SK-N-SH (cell line): ENCODE results near the gene SS18. TPM values are rescaled to one million over a fixed set of nuclear protein-coding genes. Genes with fewer than 3 reads are reported as not detected.

Experiments used
- CTCF ChIA-PET: fragments of 300-600, 350-600 bp; formaldehyde crosslinking; extraction: SDS; loops from one replicate; lab custom pipeline; 2021; lab: Yijun Ruan, JAX
- POLR2A ChIA-PET: fragments of 350-600 bp; sonication (Branson Sonifier 250); formaldehyde crosslinking; extraction: SDS; loops from one replicate; lab custom pipeline; 2020; ENCODE audit warnings: antibody characterized with exemption, inconsistent platforms; lab: Yijun Ruan, JAX
- DNase-seq: peaks from one replicate; pipeline ENCODE4 v3.0.0; 2012
- H2AFZ ChIP-seq: fragments of 200-600 bp; sonication (generic); 2 replicates; pipeline ENCODE4 v1.8.1; 2016; ENCODE audit warnings: antibody characterized with exemption, mild to moderate bottlenecking, low read depth
- H3F3A ChIP-seq: fragments of 200-600 bp; sonication (generic); replicated peaks from 2 replicates; pipeline ENCODE3; 2016; ENCODE audit warnings: antibody characterized with exemption, mild to moderate bottlenecking; ENCODE audit not compliant: insufficient read depth
- H3K27ac ChIP-seq, 2 experiments: fragments of 200-500 bp in 1 of 2; fragments of 200-600 bp in 1 of 2; sonication (Bioruptor generic) in 1 of 2; sonication (generic), shearing (Covaris generic) in 1 of 2; 2 replicates each; pipeline versions ENCODE4 v1.5.1 to v1.6.1; 2014 to 2016; ENCODE audit warnings: low read depth in 2 of 2, inconsistent platforms in 1 of 2, low read length in 1 of 2, mild to moderate bottlenecking in 1 of 2, mixed read lengths in 1 of 2
- H3K27me3 ChIP-seq: fragments of 200-600 bp; sonication (generic), shearing (Covaris generic); 2 replicates; pipeline ENCODE4 v1.6.1; 2016; ENCODE audit warnings: mixed run types; ENCODE audit not compliant: insufficient read depth
- H3K36me3 ChIP-seq, 2 experiments: fragments of 200-500 bp in 1 of 2; fragments of 200-600 bp in 1 of 2; sonication (Bioruptor generic) in 1 of 2; sonication (generic) in 1 of 2; replicated peaks in 1 of 2; 2 replicates each; pipeline versions ENCODE3 to v1.5.1; 2014 to 2016; ENCODE audit warnings: low read length in 1 of 2, mild to moderate bottlenecking in 1 of 2; ENCODE audit not compliant: insufficient read depth in 2 of 2, control insufficient read depth in 1 of 2
- H3K4me1 ChIP-seq, 2 experiments: fragments of 200-500 bp in 1 of 2; fragments of 200-600 bp in 1 of 2; sonication (Bioruptor generic) in 1 of 2; sonication (generic), shearing (Covaris generic) in 1 of 2; 2 replicates each; pipeline versions ENCODE4 v1.5.1 to v1.6.1; 2014 to 2016; ENCODE audit warnings: low read depth in 1 of 2, low read length in 1 of 2, mixed run types in 1 of 2; ENCODE audit not compliant: insufficient read depth in 2 of 2, control insufficient read depth in 1 of 2
- H3K4me2 ChIP-seq: fragments of 200-600 bp; sonication (generic), shearing (Covaris generic); 2 replicates; pipeline ENCODE4 v1.6.1; 2017; ENCODE audit warnings: mixed run types
- H3K4me3 ChIP-seq, 2 experiments: fragments of 200-500 bp in 1 of 2; fragments of 200-600 bp in 1 of 2; sonication (Bioruptor generic) in 1 of 2; sonication (generic), shearing (Covaris generic) in 1 of 2; 2 replicates each; pipeline versions ENCODE4 v1.5.1 to v1.8.1; 2014 to 2016; ENCODE audit warnings: low read depth in 2 of 2, inconsistent platforms in 1 of 2, low read length in 1 of 2, mild to moderate bottlenecking in 1 of 2, mixed read lengths in 1 of 2, moderate library complexity in 1 of 2
- H3K79me2 ChIP-seq: fragments of 200-600 bp; sonication (generic); 2 replicates; pipeline ENCODE4 v1.8.1; 2017; ENCODE audit warnings: mild to moderate bottlenecking; ENCODE audit not compliant: insufficient read depth
- H3K9ac ChIP-seq: fragments of 200-600 bp; sonication (generic); 2 replicates; pipeline ENCODE4 v1.6.1; 2017; ENCODE audit warnings: mixed run types
- H3K9me2 ChIP-seq: fragments of 200-600 bp; sonication (generic); 2 replicates; pipeline ENCODE4 v1.6.1; 2017; ENCODE audit warnings: mixed run types
- H3K9me3 ChIP-seq: fragments of 200-600 bp; sonication (generic); 2 replicates; pipeline ENCODE4 v1.6.1; 2017; ENCODE audit warnings: mixed run types, mild to moderate bottlenecking, moderate library complexity
- H4K20me1 ChIP-seq: fragments of 200-600 bp; sonication (generic); 2 replicates; pipeline ENCODE4 v1.6.1; 2017; ENCODE audit warnings: mild to moderate bottlenecking, mixed run types; ENCODE audit not compliant: insufficient read depth
- CHD2 ChIP-seq: fragments of 150-350 bp; IDR thresholded peaks from 2 replicates; pipeline ENCODE4 v1.6.1; 2018; ENCODE audit warnings: low read length; ENCODE audit not compliant: partially characterized antibody
- ELF1 ChIP-seq: IDR thresholded peaks from 2 replicates; pipeline ENCODE4 v1.4.0; 2012
- EP300 ChIP-seq, 2 experiments: IDR thresholded peaks; 2 replicates each; pipeline versions ENCODE4 v1.4.0 to v1.6.1; 2012; ENCODE audit warnings: borderline replicate concordance in 1 of 2, low read depth in 1 of 2, low read length in 1 of 2
- GATA2 ChIP-seq: sonication (generic); formaldehyde crosslinking; IDR thresholded peaks from 2 replicates; pipeline ENCODE4 v1.5.0; 2020; ENCODE audit warnings: mild to moderate bottlenecking, missing genetic modification reagents
- JUND ChIP-seq: IDR thresholded peaks from 2 replicates; pipeline ENCODE4 v1.4.0; 2012
- MXI1 ChIP-seq: IDR thresholded peaks from 2 replicates; pipeline ENCODE4 v1.6.1; 2012; ENCODE audit warnings: mild to moderate bottlenecking, low read depth, low read length, improper control_type of control experiment
- NFIC ChIP-seq: IDR thresholded peaks from 2 replicates; pipeline ENCODE4 v1.4.0; 2012; ENCODE audit warnings: borderline replicate concordance
- NRF1 ChIP-seq: IDR thresholded peaks from 2 replicates; pipeline ENCODE4 v1.6.1; 2012; ENCODE audit warnings: low read depth, mild to moderate bottlenecking, low read length
- POLR2AphosphoS5 ChIP-seq: IDR thresholded peaks from 2 replicates; pipeline ENCODE4 v1.6.1; 2012; ENCODE audit warnings: low read depth, low read length
- RAD21 ChIP-seq: IDR thresholded peaks from 2 replicates; pipeline ENCODE4 v1.6.1; 2012; ENCODE audit warnings: mild to moderate bottlenecking, low read length
- SIN3A ChIP-seq: IDR thresholded peaks from 2 replicates; pipeline ENCODE4 v1.6.1; 2012; ENCODE audit warnings: low read depth, mild to moderate bottlenecking, low read length, moderate library complexity, borderline replicate concordance
- TCF12 ChIP-seq: IDR thresholded peaks from 2 replicates; pipeline ENCODE4 v1.4.0; 2012
- USF1 ChIP-seq: IDR thresholded peaks from 2 replicates; pipeline ENCODE4 v1.4.0; 2012; ENCODE audit warnings: low read depth, borderline replicate concordance
- ZBTB33 ChIP-seq: IDR thresholded peaks from 2 replicates; pipeline ENCODE4 v1.4.0; 2012; ENCODE audit warnings: low read depth, borderline replicate concordance
- WGBS: methylation state at CpG from one replicate; pipeline ENCODE4 v1.1.6; 2017; ENCODE audit warnings: low lambda C conversion rate; 5-methylcytosine and 5-hydroxymethylcytosine counted together
- polyA plus RNA-seq, 3 experiments: library from polyadenylated mRNA; depleted of rRNA; stranded (reverse); fragments of >200 nt; gene quantifications; 2 replicates each; pipeline ENCODE4 v1.2.3, GENCODE V29; 2012
- TF ChIP-seq, protein P1 (sequence below): fragments of 200-600 bp; sonication (generic); IDR thresholded peaks from 2 replicates; pipeline ENCODE4 v1.6.1; 2017; ENCODE audit warnings: antibody characterized with exemption, mild to moderate bottlenecking, moderate library complexity

Gene SS18
- polyA plus RNA-seq, 1 of the 3 experiments (the other 2 are of a cell fraction) = 98.6 TPM

DNA sequence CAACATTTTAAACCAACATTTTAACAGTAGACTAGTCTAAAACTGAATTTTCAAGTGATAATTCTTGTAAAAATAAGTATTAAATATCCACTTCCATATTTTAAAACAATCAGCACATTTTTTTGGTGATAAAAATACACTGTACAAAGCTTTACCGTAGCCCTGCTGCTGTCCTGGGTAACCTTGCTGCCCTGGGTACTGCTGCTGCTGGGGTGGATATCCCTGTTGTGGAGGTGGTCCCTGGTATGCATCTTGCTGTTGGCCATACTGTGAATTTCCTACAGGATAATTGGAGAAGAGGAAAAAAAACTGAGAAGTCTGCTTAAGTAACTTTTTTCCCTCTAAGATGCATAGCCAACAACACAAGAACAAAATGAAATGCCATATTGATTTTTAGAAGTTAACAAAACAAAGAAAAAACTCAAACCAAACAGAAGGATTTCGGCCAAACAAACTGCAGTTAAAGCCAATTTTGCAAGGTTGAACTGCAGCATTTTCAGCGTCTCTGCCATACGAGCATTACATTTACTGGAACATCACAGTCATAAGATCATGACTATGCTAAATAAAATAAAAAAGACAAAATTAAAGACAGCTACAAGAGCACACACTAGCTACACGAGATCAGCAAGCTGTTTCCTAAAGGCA is 55.4 kb downstream of the SS18 start:
- TF ChIP-seq, protein P1, sequence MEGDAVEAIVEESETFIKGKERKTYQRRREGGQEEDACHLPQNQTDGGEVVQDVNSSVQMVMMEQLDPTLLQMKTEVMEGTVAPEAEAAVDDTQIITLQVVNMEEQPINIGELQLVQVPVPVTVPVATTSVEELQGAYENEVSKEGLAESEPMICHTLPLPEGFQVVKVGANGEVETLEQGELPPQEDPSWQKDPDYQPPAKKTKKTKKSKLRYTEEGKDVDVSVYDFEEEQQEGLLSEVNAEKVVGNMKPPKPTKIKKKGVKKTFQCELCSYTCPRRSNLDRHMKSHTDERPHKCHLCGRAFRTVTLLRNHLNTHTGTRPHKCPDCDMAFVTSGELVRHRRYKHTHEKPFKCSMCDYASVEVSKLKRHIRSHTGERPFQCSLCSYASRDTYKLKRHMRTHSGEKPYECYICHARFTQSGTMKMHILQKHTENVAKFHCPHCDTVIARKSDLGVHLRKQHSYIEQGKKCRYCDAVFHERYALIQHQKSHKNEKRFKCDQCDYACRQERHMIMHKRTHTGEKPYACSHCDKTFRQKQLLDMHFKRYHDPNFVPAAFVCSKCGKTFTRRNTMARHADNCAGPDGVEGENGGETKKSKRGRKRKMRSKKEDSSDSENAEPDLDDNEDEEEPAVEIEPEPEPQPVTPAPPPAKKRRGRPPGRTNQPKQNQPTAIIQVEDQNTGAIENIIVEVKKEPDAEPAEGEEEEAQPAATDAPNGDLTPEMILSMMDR = no peak
- no peak for TF ChIP-seq USF1
- Histone ChIP-seq H3F3A (peaks cover 4% of the 10 kb centered on the region), H3K9me3 (no peaks in the 10 kb centered on the region), H3K27ac (no peak overlapping the region), H3K9ac (no peak overlapping the region), H2AFZ (no peak overlapping the region), H3K79me2 (peaks cover 21% of the 10 kb centered on the region; the same call in 1 of the 2 replicates), H3K4me3 (no peak overlapping the region), H3K4me1 (no peaks in the 10 kb centered on the region), H4K20me1 (no peaks in the 10 kb centered on the region), H3K4me2 (no peak overlapping the region), H3K36me3 (peaks cover 89 to 97% of the 10 kb centered on the region in 2 experiments), H3K9me2 (no peaks in the 10 kb centered on the region), H3K27me3 (no peaks in the 10 kb centered on the region)
- CTCF ChIA-PET = no interaction called here
- DNase-seq = no peak
- POLR2A ChIA-PET = no interaction called here
- 86% methylated on average over 5 of the region's 5 CpGs for WGBS

GRCh38 chr18:26022585-26022984 is 67.8 kb downstream of the SS18 start:
- no peak for DNase-seq
- ChIA-PET POLR2A (no interaction called here), CTCF (interaction anchor here (0.9 to 1.0 kb wide), 2 partner anchors 9 to 14 kb away, joined by 3 read pairs; no protein-coding TSS in a partner anchor)
- Histone ChIP-seq H3K4me2 (no peak overlapping the region), H3K4me1 (peaks cover 0 to 2% of the 10 kb centered on the region in 2 experiments; a peak in 2 of 4 replicates), H3K27me3 (no peaks in the 10 kb centered on the region), H3K4me3 (no peak overlapping the region), H3K9me2 (no peaks in the 10 kb centered on the region), H3K9ac (no peak overlapping the region), H3K27ac (no peak overlapping the region), H3K36me3 (peaks cover 82 to 93% of the 10 kb centered on the region in 2 experiments), H3K79me2 (peaks cover 39% of the 10 kb centered on the region), H3K9me3 (no peaks in the 10 kb centered on the region), H4K20me1 (no peaks in the 10 kb centered on the region)
- TF ChIP-seq MXI1 (no peak), RAD21 (no peak), ZBTB33 (no peak), NRF1 (no peak), POLR2AphosphoS5 (no peak), CHD2 (no peak), ELF1 (no peak), NFIC (no peak), EP300 (IDR thresholded peaks at IDR 0.05; ENCODE audit: borderline replicate concordance in 1 of 2, low read depth in 1 of 2, low read length in 1 of 2) (no peak), GATA2 (CRISPR knock-in tag) (no peak), JUND (no peak), TCF12 (no peak), SIN3A (no peak)
- TF ChIP-seq, all 33 proteins: peak for 0
- Histone ChIP-seq H3F3A (peaks cover 3% of the 10 kb centered on the region), H2AFZ (no peak overlapping the region)
- 100% methylated on average over 1 of the region's 1 CpG for WGBS
